Endometrial microvascular endothelial cells (primary cell): Measurements from ENCODE around the gene UNC5C. TPM values are rescaled to one million over a fixed set of nuclear protein-coding genes. Genes with fewer than 3 reads are reported as not detected.
"Not testable (repeated sequence)": the region's sequence is repeated elsewhere in the genome, so short reads cannot be mapped to it uniquely, and the experiment has no call there.

Source experiments
- in situ Hi-C: cut with HindIII; loops from 2 replicates; pipeline ENCODE4 v1.10.0; 2017; ENCODE audit warnings: low sequenced_read_pairs, low pct_unique_long_range_greater_than_20kb; ENCODE audit errors: inconsistent ontology term
- total RNA-seq: library from RNA; depleted of rRNA; stranded (reverse); fragments of >200 nt; gene quantifications from one replicate; pipeline ENCODE4 v1.2.3, GENCODE V29; 2015; ENCODE audit errors: inconsistent ontology term

Gene UNC5C
- total RNA-seq, 1 donor from 2014 or later: 0.46 TPM

DNA sequence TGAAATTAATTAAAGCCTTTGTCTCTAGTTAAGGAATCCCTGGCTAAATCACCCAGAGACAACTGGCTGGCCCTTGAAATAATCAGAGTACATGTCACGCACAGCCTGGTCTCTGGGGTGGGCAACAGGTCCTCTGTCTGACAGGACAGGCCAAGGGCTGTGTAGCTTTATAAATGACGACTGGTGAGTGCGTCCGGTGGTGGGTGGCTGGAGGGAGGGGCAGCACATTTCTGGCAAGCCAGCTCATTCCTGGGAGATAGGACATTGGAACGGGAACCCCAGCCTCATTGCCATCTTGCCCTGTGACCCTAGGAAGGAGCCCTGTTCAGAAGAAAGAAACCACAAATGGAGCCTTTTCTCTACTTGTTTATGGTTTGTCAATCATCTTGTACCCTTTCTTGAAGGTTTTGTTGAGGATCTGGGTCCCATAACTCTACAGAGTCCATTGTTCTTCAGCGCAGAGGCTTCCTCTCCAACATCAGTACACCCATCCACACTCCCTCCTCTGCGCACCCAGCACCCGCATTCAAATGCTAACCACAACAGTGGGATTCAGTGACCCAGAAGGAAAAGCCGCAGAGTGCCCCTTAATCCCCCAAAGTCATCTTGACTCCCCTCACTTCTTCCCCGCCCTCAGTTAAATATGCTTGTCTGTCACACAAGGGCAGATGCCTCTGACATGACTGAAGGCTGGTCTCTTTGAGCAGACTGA, 368.1 kb downstream of the UNC5C start:
- in situ Hi-C loops: no loop called here

DNA sequence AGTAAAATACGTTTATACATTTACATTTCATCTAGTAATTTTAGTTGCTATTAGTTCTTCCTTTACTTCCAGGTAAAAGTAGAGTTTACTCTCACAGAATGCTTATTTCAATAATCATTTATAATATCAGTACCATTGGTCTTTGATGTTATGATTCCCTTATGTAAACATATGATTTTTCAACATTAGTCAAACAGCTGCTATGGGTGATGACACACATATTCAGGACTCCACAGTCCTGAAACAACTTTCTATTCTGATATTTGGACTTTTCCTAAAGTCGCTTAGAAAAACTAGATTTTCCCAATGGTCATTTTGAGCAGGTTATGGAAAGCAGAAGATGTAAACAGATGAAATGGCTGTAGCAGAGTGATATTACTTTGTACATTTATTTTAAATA, 369.8 kb downstream of the UNC5C start:
- in situ Hi-C loops: no loop called here

DNA sequence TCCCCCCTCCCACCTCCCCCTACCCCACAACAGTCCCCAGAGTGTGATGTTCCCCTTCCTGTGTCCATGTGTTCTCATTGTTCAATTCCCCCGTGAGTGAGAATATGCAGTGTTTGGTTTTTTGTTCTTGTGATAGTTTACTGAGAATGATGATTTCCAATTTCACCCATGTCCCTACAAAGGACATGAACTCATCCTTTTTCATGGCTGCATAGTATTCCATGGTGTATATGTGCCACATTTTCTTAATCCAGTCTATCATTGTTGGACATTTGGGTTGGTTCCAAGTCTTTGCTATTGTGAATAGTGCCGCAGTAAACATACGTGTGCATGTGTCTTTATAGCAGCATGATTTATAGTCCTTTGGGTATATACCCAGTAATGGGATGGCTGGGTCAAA, 377.4 kb downstream of the UNC5C start:
- in situ Hi-C loops: not testable (repeated sequence)

DNA sequence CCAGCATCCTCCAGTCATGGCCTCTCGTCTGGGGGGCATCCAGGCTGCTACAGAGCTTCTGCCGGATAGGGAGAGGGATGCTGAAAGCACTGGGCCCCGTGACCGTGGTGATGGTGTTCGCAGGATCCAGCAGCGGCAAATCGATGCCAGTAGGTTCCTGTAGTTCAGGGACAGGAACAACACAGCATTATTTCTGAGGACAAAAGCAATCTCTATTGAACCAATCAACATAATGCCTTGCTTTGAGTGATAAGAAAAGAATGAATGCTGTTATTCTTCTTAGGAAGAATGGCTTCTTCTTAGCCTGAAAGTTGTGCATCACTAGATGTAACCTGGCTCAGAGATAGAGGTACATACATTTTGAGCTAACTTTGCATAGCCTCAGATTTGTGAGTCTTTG, 378.6 kb downstream of the UNC5C start:
- in situ Hi-C loops: no loop called here

DNA sequence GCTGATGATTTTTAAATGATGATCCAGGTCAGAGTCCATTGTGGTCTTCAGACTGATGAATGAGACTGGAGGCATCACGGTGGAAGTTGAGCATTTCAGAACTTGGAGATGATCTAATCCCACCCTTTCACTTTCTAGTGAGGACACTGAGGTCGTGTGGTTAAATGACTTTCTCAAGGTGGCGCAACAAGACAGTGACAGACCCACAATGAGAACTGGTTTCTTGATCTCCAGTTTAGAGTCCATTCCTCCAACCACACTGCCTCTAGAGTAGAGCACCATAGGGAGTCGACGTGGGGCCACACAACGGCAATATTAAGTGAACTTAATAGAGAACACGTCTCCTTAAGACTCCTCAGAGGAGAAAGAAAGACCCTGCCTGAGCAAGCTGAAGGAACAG, 381.0 kb downstream of the UNC5C start:
- in situ Hi-C loops: no loop called here

DNA sequence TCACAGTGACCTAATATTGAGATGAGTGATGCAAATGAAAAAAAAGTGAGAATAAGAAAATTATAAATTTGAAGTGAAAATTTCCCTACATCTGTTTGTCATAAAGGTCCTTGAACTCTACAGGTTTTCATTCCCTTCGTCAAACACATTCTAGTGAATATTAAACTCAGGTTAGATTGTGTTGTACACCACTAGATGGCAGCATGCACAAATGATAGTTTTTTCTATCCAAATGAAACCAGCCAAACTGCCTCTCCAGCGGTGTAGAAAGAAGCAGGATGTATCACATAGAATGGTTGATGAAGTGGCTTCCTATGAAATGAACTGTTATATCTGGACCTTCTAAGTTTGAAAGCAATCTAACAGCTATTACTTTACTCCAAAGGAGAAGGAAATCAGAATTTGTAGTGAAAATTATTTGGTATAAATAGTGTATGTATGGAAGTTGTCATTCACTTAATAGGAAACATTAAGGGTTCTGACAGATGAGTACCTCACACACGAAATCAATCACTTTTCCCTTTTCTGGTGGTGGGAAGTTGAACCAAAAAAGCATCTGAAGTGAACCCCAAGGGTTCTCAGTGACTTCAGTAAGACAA, 382.7 kb downstream of the UNC5C start:
- in situ Hi-C loops: no loop called here

DNA sequence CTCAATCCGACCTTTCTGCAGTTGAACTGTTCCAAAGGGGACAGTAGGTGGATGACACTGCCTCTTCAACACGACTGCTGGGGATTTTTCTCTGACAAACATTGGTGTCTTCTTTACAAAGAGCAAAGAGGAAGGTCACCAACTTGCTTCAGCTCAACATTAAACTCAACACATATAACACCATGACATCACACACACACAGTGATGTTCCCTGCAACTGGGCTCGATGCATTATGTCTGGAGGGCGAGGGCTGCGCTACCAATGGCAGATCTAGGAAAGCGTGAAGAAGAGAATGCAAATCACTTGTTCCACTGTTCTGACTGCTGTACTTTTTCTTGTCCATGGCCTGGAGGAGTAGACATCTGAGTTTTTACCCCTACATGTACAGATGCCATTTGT, 385.9 kb downstream of the UNC5C start:
- in situ Hi-C loops: no loop called here

DNA sequence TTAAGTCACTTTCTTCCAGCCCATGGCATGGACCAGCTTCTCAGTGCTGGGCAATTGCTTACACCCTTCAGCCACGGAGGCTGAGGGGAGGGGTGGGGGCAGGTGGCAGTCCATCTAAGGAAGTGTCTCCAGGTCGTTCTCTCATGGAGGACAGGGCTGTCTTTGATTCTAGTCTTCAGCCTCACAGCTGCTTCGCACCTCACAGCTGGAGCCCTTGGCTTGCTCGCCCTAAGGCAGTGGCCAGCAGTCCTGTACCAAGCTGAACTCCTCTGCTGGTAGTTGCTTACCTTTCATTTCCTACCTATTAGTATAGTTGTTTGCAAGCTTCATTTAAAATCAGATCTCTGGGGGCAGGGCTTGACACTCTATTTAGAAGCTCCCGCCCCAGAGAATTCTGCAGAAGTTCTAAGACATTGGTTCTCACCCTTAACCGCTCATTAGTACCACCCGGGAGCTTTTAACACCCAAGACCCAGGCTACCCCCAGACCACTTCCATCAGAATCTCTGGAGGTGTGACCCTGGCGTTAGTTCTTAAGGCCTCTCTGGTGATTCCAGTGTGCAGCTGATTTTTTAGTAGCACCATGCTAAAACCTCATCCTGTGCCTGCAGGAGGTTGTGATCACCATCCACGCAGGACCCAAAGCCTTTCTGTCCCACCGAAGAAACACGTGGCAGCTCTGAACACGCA, 386.8 kb downstream of the UNC5C start:
- in situ Hi-C loops: no loop called here

DNA sequence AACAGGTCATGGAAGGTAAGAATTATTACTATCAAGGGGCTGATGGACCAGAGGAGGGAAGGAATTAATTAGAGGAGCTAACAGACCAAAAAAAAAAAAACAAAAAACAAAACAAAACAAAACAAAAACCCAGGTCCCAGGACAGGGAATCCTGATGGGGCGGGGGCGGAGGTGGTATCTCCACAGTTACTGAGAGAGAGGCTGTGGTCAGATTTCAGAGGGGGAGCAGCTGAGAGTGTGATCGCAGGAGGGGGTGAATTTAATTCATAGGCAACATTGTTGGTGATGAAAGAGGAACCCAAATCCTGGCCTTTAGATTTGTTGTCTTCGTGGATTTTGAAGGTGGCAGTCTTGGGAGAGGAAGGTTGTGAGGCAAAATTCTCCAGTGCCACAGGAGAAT, 389.4 kb downstream of the UNC5C start:
- in situ Hi-C loops: no loop called here

DNA sequence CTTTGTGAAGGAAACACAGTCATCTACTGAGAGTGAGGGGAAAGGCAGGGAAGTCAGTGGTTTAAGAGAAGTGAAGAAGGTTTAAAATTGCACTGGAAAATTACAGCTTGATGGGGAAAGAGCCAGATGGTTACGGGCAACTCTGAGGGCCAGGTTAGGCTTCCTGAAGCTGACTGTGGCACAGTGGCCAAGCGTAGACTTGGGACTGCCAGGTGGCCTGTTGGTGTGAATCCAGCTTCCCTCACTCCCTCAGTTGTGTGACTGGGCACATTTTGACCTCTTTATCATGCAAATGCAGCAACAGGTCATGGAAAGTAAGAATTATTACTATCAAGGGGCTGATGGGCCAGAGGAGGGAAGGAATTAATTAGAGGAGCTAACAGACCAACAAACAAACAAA, 390.1 kb downstream of the UNC5C start:
- in situ Hi-C loops: no loop called here

DNA sequence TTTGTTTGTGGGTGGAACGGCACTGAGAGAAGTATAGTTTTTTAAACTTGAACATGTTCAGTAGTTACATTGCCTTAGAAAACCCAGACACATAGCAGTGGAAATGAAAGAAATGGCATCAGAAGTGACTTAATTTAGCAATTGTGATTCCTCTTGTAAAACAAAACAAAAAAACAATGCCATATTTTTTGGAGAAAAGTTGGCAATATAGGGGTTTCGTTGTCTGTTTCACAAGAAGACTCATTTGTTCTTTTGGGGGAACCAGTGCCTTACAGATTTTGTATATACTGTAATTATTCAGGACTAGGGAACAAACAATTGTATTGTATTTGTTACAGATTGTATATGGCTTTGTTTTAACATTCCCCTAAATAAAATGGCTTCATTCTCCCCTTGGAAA, 390.7 kb downstream of the UNC5C start:
- in situ Hi-C loops: no loop called here

DNA sequence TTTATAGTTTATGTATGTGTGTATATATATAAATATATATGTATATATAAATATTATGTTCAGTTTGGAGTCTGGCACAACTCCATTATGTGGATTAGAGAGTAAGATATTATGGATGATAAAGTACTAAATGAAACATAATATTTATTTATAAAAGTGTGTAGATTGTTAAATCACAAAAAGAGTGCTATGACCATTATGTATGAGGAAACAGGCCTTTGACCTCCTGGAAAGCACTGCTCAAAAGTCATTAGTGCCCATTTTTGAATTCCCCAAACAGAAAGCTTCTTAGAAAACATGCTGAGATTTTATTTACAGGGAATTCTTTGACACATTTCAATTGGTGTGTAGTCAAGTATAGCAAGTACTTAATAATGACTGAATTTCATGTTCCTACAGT, 391.2 kb downstream of the UNC5C start:
- in situ Hi-C loops: no loop called here

DNA sequence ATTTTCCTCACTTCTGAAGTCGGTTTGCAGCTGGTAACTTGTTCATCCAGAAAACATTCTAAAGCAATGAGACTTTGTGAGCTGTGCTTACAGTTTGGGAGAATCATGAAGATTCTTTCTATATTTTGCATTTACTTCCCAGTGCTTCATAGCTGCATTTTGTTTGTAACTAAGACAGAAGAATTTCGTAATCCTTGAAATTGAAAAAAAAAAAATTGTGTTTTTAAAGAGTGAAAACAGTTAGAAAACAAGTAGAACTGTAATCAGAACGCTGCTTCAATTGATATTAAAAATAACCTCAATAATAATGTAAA, 392.4 kb downstream of the UNC5C start:
- in situ Hi-C loops: no loop called here

DNA sequence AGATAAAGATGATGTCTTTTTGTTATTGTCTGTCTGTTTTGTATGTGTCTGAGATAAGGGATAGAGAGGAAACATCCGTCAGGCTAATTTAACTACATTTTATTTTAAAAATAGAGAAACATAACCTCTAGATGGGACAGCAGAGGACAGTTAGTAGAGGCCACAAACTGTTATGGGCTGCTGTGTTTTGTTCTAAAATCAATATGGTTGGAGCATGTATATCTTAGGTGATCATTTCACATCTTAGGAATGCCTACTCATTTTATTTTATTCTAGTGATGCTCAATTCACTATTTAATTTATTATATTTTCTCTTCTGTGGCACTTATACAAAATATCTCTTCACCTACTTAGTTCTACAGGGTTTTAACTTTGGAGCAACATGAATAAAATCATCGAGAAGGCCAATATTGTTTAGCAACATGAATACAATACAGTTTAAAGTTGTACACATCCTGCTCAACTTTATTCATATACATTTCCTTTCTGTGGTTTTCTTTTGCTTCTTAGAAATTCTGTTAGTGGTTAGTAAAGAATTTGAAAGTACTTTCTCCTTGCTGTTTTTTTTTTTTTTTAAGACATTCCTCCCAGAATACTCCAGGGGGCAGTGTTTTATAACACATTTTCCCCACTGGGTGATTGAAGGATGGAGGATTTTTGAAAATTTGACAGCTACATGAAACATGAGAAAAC, 392.9 kb downstream of the UNC5C start:
- in situ Hi-C loops: no loop called here

DNA sequence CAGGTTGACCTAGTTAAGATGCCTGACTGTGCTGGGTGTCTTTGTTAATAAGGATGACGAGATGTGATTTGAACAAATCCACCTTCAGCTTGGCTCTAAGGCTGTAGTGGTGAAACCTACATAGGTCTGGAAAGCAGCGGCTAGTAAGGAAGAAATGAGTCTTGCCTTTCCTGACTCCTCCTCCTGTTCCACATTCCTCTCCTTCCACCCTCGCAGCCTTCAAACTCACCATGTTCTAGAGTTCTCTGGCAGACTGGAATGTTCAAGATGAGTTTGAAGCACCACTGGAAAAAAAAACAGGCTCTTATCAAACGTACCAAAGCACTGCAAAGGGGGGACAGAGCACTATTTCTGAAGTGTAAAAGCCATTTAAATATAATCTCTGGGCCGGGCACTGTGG, 395.6 kb downstream of the UNC5C start:
- in situ Hi-C loops: no loop called here

DNA sequence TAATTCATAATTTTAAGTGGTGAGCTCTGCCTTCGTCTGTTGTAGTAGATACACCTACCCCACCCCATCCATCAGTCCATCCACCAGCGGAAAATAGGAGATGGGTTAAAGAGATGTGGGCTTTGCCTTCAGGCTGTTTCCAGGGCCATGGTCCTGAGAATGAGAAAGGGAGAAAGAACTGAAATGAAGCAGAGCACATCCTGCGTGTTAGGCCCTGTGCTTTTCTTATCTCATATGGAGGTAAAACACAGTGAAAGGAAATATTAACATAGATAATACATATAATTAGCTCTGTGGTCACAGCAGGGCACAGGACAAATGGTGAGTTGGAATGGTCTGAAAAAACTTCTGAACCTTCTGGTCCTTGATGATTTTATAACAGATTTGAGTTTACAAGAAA, 397.5 kb downstream of the UNC5C start:
- in situ Hi-C loops: no loop called here

DNA sequence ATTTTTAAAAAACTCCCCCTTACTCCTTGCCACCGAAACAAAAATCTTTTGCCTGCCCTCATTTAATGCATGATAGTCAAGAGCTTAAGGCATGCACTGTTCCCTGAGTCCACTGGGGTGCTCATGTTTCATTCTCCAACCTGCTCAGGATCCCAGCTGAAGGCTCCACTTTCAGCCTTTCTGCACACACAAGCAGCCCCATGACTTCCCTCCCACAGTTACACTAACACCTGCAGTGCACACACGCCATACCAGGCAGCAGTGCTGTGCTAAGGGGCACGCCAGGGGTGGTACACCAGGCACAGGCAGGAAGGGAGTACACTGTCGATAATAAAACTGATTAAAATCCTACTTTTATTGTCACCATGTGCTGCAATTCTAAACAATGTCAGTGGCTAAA, 405.8 kb downstream of the UNC5C start:
- in situ Hi-C loops: no loop called here

DNA sequence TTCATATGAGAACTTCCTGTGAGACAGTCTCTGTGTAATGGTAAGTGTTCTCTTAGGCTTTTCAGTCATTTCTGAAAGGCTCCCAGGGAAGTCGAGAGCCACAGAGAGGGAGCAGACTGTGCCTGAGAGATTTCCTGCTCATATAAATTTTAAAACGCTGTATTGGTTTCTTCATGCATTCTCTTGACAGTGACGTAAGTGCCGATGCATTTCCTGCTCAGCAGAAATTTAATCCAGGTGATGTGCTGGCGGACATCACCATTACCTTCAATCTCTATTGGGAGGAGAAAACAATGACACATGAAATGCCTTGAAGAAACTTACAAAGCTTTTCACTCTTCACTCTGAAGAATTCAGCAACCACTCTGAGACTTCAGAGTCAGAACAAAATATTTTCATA, 407.4 kb downstream of the UNC5C start:
- in situ Hi-C loops: no loop called here

DNA sequence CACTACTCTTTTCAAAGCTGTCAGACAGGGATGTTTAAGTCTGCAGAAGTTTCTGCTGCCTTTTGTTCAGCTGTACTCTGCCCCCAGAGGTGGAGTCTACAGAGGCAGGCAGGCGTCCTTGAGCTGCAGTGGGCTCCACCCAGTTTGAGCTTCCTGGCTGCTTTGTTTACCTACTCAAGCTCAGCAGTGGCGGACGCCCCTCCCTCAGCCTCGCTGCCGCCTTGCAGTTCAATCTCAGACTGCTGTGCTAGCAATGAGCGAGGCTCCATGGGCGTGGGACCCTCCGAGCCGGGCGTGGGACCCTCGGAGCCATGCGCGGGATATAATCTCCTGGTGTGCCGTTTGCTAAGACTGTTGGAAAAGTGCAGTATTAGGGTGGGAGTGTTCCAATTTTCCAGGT, 409.3 kb downstream of the UNC5C start:
- in situ Hi-C loops: not testable (repeated sequence)

DNA sequence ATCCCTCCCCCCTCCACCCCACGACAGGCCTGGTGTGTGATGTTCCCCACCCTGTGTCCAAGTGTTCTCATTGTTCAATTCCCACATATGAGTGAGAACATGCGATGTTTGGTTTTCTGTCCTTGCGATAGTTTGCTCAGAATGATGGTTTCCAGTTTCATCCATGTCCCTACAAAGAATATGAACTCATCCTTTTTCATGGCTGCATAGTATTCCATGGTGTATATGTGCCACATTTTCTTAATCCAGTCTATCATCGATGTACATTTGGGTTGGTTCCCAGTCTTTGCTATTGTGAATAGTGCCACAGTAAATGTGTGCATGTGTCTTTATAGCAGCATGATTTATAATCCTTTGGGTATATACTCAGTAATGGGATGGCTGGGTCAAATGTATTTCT, 414.8 kb downstream of the UNC5C start:
- in situ Hi-C loops: not testable (repeated sequence)
